Endothelial cell of umbilical vein (primary cell): Measurements from ENCODE around the gene MEIS3. TPM values are rescaled to one million over a fixed set of nuclear protein-coding genes. Genes with fewer than 3 reads are reported as not detected.

Experiments
- BruUV-seq: library from RNA; stranded (reverse); fragments of 400-500 nt; replicated peaks from 2 replicates; lab custom pipeline; 2021; lab: Mats Ljungman, UMichigan
- CTCF ChIA-PET: fragments of 300-600, 350-600 bp; sonication (Branson Sonifier 250); formaldehyde crosslinking; loops from one replicate; lab custom pipeline; 2021; ENCODE audit warnings: antibody characterized with exemption, inconsistent platforms; lab: Charles Lee
- POLR2A ChIA-PET: fragments of 300-600, 350-600 bp; sonication (Branson Sonifier 250); formaldehyde crosslinking; loops from one replicate; lab custom pipeline; 2021; ENCODE audit warnings: antibody characterized with exemption, inconsistent platforms; lab: Charles Lee
- DNase-seq: peaks from one replicate; pipeline ENCODE4 v3.0.0-alpha.2; 2011; ENCODE audit warnings: low read depth, low spot score
- FAIRE-seq: peaks from 2 replicates; lab custom pipeline; 2011; peaks lifted over from hg19 to GRCh38; lab: Jason Lieb, UNC
- H2AFZ ChIP-seq: 2 replicates; pipeline ENCODE4 v1.6.0; 2012; ENCODE audit warnings: low read depth, low read length, control low read depth, inconsistent platforms
- H3K27ac ChIP-seq: 2 replicates; pipeline ENCODE4 v1.5.1; 2011; ENCODE audit warnings: low read depth, mild to moderate bottlenecking, control low read depth, low read length, moderate library complexity; ENCODE audit not compliant: insufficient read depth
- H3K27me3 ChIP-seq, 2 experiments: 2 replicates each; pipeline versions ENCODE4 v1.6.0 to v1.6.1; 2011; ENCODE audit warnings: low read length in 2 of 2, mixed read lengths in 1 of 2; ENCODE audit not compliant: control insufficient read depth in 2 of 2, insufficient read depth in 2 of 2
- H3K36me3 ChIP-seq, 2 experiments: 2 replicates in 1 of 2; 3 replicates in 1 of 2; pipeline ENCODE4 v1.5.1; 2011; ENCODE audit warnings: low read length in 2 of 2, mild to moderate bottlenecking in 1 of 2, moderate library complexity in 1 of 2; ENCODE audit not compliant: control insufficient read depth in 2 of 2, insufficient read depth in 2 of 2; ENCODE audit errors: extremely low read depth in 1 of 2
- H3K4me1 ChIP-seq: 3 replicates; pipeline ENCODE4 v1.5.1; 2011; ENCODE audit warnings: mild to moderate bottlenecking, low read length; ENCODE audit not compliant: control insufficient read depth, insufficient read depth; ENCODE audit errors: extremely low read depth
- H3K4me2 ChIP-seq: 2 replicates; pipeline ENCODE4 v1.6.1; 2011; ENCODE audit warnings: low read length, control low read depth, mixed read lengths; ENCODE audit not compliant: insufficient read depth
- H3K4me3 ChIP-seq, 3 experiments: fragments of 200-600 bp in 1 of 3; sonication (generic), shearing (Covaris generic) in 1 of 3; replicated peaks in 1 of 3; 2 replicates each; pipeline ENCODE4 v1.5.1; 2011 to 2016; ENCODE audit warnings: control low read depth in 3 of 3, low read length in 3 of 3, mild to moderate bottlenecking in 2 of 3, inconsistent platforms in 1 of 3, low read depth in 1 of 3, moderate library complexity in 1 of 3; ENCODE audit not compliant: insufficient read depth in 1 of 3
- H3K79me2 ChIP-seq: 2 replicates; pipeline ENCODE4 v1.6.0; 2012; ENCODE audit warnings: low read length, inconsistent platforms; ENCODE audit not compliant: control insufficient read depth, insufficient read depth
- H3K9ac ChIP-seq: replicated peaks from 2 replicates; pipeline ENCODE3; 2011; ENCODE audit warnings: low read length, control low read depth; ENCODE audit not compliant: insufficient read depth; ENCODE audit errors: extremely low read depth
- H3K9me1 ChIP-seq: replicated peaks from 3 replicates; pipeline ENCODE4 v1.6.0; 2011; ENCODE audit warnings: mild to moderate bottlenecking, low read length; ENCODE audit not compliant: control insufficient read depth, insufficient read depth; ENCODE audit errors: extremely low read depth
- H3K9me3 ChIP-seq: replicated peaks from 2 replicates; pipeline ENCODE4 v1.5.1; 2012; ENCODE audit warnings: low read length, inconsistent platforms; ENCODE audit not compliant: control insufficient read depth, insufficient read depth
- H4K20me1 ChIP-seq: replicated peaks from 2 replicates; pipeline ENCODE3; 2011; ENCODE audit warnings: mild to moderate bottlenecking, low read length; ENCODE audit not compliant: control insufficient read depth, insufficient read depth; ENCODE audit errors: extremely low read depth
- CTCF ChIP-seq, 2 donors: IDR thresholded peaks; 1 replicate in 1 of 2; 2 replicates in 1 of 2; pipeline ENCODE4 v1.5.1; 2011; ENCODE audit warnings: low read length in 2 of 2, mild to moderate bottlenecking in 2 of 2, moderate library complexity in 2 of 2, control low read depth in 1 of 2, inconsistent platforms in 1 of 2, low read depth in 1 of 2; ENCODE audit not compliant: insufficient read depth in 1 of 2; ENCODE audit errors: extremely low read depth in 1 of 2
- POLR2A ChIP-seq: IDR thresholded peaks from 2 replicates; pipeline ENCODE4 v1.6.1; 2012; ENCODE audit warnings: low read depth, mild to moderate bottlenecking, control low read depth, low read length
- dilution Hi-C: fragments of 300-500 bp; cut with MboI; formaldehyde crosslinking; loops from one replicate; pipeline ENCODE4 v1.15.0; 2019; ENCODE audit warnings: low sequenced_read_pairs; ENCODE audit not compliant: extremely low pct_ligation_motif_present
- intact Hi-C: fragments of 100-400 bp; cut with micrococcal nuclease; formaldehyde crosslinking; loops from one replicate; pipeline ENCODE4 v1.10.0; 2022
- polyA plus RNA-seq, 4 experiments: library from polyadenylated mRNA; depleted of rRNA in 3 of 4; stranded (reverse) in 3 of 4; unstranded in 1 of 4; fragments of >200 nt; gene quantifications; 2 replicates each; pipeline versions ENCODE4 v1.2.1 to v1.2.3, GENCODE V29; 2011 to 2012; ENCODE audit warnings: missing spikeins in 1 of 4
- total RNA-seq: library from RNA; stranded (reverse); gene quantifications from 2 replicates; pipeline ENCODE4 v1.2.3, GENCODE V29; 2021

The MEIS3 gene
- total and polyA plus RNA-seq, 2 donors (not counting 3 experiments of a cell fraction or from before 2014, with no cell fraction given): 0.42 TPM; not detected in 1

GRCh38 chr19:47427241-47428176 is 8.2 kb upstream of the MEIS3 start:
- FAIRE-seq: peak; percentile 78
- POLR2A ChIA-PET: interaction anchor here (1.4 kb wide), 1 partner anchor 202 kb away, joined by 3 read pairs; no protein-coding TSS in a partner anchor
- CTCF ChIA-PET: interaction anchor here (0.6 to 3.8 kb wide), 33 partner anchors 9 to 292 kb away, joined by 3 to 63 read pairs (median 5); partner anchors contain the start of genes DHX34, EHD2, INAFM1 and KPTN

More at GRCh38 chr19:47427241-47428176, 8.2 kb upstream of the MEIS3 start:
- Histone ChIP-seq H3K4me3 (no peak overlapping the region), H3K4me1 (peaks cover 8% of the 10 kb centered on the region), H2AFZ (no peak overlapping the region), H3K79me2 (no peaks in the 10 kb centered on the region), H4K20me1 (no peaks in the 10 kb centered on the region), H3K9ac (no peak overlapping the region), H3K4me2 (peak overlapping the region; percentile 1), H3K27ac (no peak overlapping the region), H3K27me3 (peaks cover 18 to 23% of the 10 kb centered on the region in 2 experiments), H3K9me1 (no peaks in the 10 kb centered on the region), H3K36me3 (no peaks in the 10 kb centered on the region), H3K9me3 (no peaks in the 10 kb centered on the region)
- no peak for TF ChIP-seq POLR2A
- peak; percentile 74 to 91 for TF ChIP-seq CTCF (IDR thresholded peaks at IDR 0.05; ENCODE audit: extremely low read depth in 1 of 2, insufficient read depth in 1 of 2, low read depth in 1 of 2, low read length in 2 of 2)
- dilution Hi-C loops (no loop called here), intact Hi-C loops (loop anchor here (1.0 to 5.0 kb wide), 5 partner anchors 55 to 360 kb away; partner anchors contain the start of genes KPTN and NAPA)
- peak; percentile 55 for DNase-seq
- no TSS peak for BruUV-seq
